SK-N-SH treated with all-trans-retinoic acid at 6 μM for 48 hours (cell line): ENCODE data around the gene PLB1.

Experiments used
- ATAC-seq: fragments of 200-7000 bp; cut with Tn5 transposase; 3 replicates; pipeline ENCODE4 v1.9.1; 2020; ENCODE audit warnings: mild to moderate bottlenecking, moderate library complexity
- ARNTL ChIP-seq: fragments of 450-650 bp; formaldehyde crosslinking; IDR thresholded peaks from 2 replicates; pipeline ENCODE4 v1.5.0; 2020; ENCODE audit warnings: low read depth, mild to moderate bottlenecking, moderate library complexity, borderline replicate concordance
- BACH2 ChIP-seq: fragments of 250-450 bp; sonication (Bioruptor Pico); IDR thresholded peaks from 2 replicates; pipeline ENCODE4 v1.9.0; 2021; ENCODE audit warnings: mild to moderate bottlenecking, borderline replicate concordance
- CSDC2 ChIP-seq: fragments of 250-450 bp; sonication (Bioruptor Pico); IDR thresholded peaks from 2 replicates; pipeline ENCODE4 v1.5.0; 2020; ENCODE audit warnings: mild to moderate bottlenecking, moderate library complexity
- ESRRG ChIP-seq: fragments of 250-450 bp; sonication (Bioruptor Pico); IDR thresholded peaks from 2 replicates; pipeline ENCODE4 v1.6.1; 2021; ENCODE audit warnings: mild to moderate bottlenecking
- GLIS3 ChIP-seq: fragments of 250-450 bp; sonication (Bioruptor Pico); IDR thresholded peaks from 2 replicates; pipeline ENCODE4 v1.5.0; 2020; ENCODE audit warnings: mild to moderate bottlenecking, moderate library complexity
- ISL1 ChIP-seq: fragments of 250-450 bp; sonication (Bioruptor Pico); IDR thresholded peaks from 2 replicates; pipeline ENCODE4 v2.1.2; 2022; ENCODE audit warnings: mild to moderate bottlenecking, moderate library complexity
- OSR1 ChIP-seq: fragments of 250-450 bp; sonication (Bioruptor Pico); IDR thresholded peaks from 2 replicates; pipeline ENCODE4 v1.8.0; 2022; ENCODE audit warnings: moderate library complexity, mild to moderate bottlenecking, inconsistent platforms
- PPARA ChIP-seq: fragments of 250-450 bp; sonication (Bioruptor Pico); IDR thresholded peaks from 2 replicates; pipeline ENCODE4 v1.5.0; 2020; ENCODE audit warnings: mild to moderate bottlenecking, borderline replicate concordance
- RARB ChIP-seq: fragments of 250-450 bp; sonication (Bioruptor Pico); IDR thresholded peaks from 2 replicates; pipeline ENCODE4 v1.8.0; 2021; ENCODE audit warnings: mild to moderate bottlenecking, moderate library complexity
- SNAI2 ChIP-seq: fragments of 250-450 bp; sonication (Bioruptor Pico); IDR thresholded peaks from 2 replicates; pipeline ENCODE4 v1.5.0; 2020; ENCODE audit warnings: mild to moderate bottlenecking, moderate library complexity
- TCF4 ChIP-seq: fragments of 250-450 bp; sonication (Bioruptor Pico); IDR thresholded peaks from 2 replicates; pipeline ENCODE4 v1.8.0; 2021; ENCODE audit warnings: mild to moderate bottlenecking, moderate library complexity, borderline replicate concordance
- TOX ChIP-seq: fragments of 250-450 bp; sonication (Bioruptor Pico); IDR thresholded peaks from 2 replicates; pipeline ENCODE4 v1.8.0; 2021; ENCODE audit warnings: mild to moderate bottlenecking, moderate library complexity, borderline replicate concordance
- TSHZ2 ChIP-seq: fragments of 250-450 bp; sonication (Bioruptor Pico); IDR thresholded peaks from 2 replicates; pipeline ENCODE4 v1.5.0; 2020; ENCODE audit warnings: mild to moderate bottlenecking, moderate library complexity
- ZC3H10 ChIP-seq: fragments of 250-450 bp; sonication (Bioruptor Pico); IDR thresholded peaks from 2 replicates; pipeline ENCODE4 v1.5.1; 2021; ENCODE audit warnings: mild to moderate bottlenecking, moderate library complexity
- ZFP3 ChIP-seq: fragments of 250-450 bp; sonication (Bioruptor Pico); IDR thresholded peaks from 2 replicates; pipeline ENCODE4 v1.5.0; 2020; ENCODE audit warnings: mild to moderate bottlenecking, moderate library complexity
- ZFP30 ChIP-seq: fragments of 450-650 bp; formaldehyde crosslinking; IDR thresholded peaks from 2 replicates; pipeline ENCODE4 v1.5.0; 2022; ENCODE audit warnings: mild to moderate bottlenecking, moderate library complexity
- ZNF565 ChIP-seq: fragments of 450-650 bp; formaldehyde crosslinking; conservative IDR thresholded peaks from 2 replicates; pipeline ENCODE4 v1.5.0; 2020; ENCODE audit warnings: low read depth, mild to moderate bottlenecking, moderate library complexity
- ZNF70 ChIP-seq: fragments of 450-650 bp; formaldehyde crosslinking; IDR thresholded peaks from 2 replicates; pipeline ENCODE4 v1.5.0; 2020; ENCODE audit warnings: mild to moderate bottlenecking, moderate library complexity
- ZNF8 ChIP-seq: fragments of 450-650 bp; formaldehyde crosslinking; IDR thresholded peaks from 2 replicates; pipeline ENCODE4 v1.5.0; 2020; ENCODE audit warnings: mild to moderate bottlenecking, moderate library complexity
- TF ChIP-seq, protein P1 (sequence below): fragments of 250-450 bp; sonication (Bioruptor Pico); IDR thresholded peaks from 2 replicates; pipeline ENCODE4 v1.5.1; 2020; ENCODE audit warnings: low read depth, mild to moderate bottlenecking, moderate library complexity
- TF ChIP-seq, protein P2 (sequence below): fragments of 250-450 bp; sonication (Bioruptor Pico); IDR thresholded peaks from 2 replicates; pipeline ENCODE4 v1.5.1; 2021; ENCODE audit warnings: mild to moderate bottlenecking, moderate library complexity
- TF ChIP-seq, protein P3 (sequence below): fragments of 250-450 bp; sonication (Bioruptor Pico); IDR thresholded peaks from 2 replicates; pipeline ENCODE4 v1.8.0; 2020; ENCODE audit warnings: mild to moderate bottlenecking, moderate library complexity, borderline replicate concordance
- TF ChIP-seq, protein P4 (sequence below): fragments of 250-450 bp; sonication (Bioruptor Pico); IDR thresholded peaks from 2 replicates; pipeline ENCODE4 v1.8.0; 2021; ENCODE audit warnings: low read depth, mild to moderate bottlenecking, moderate library complexity, borderline replicate concordance

Gene PLB1

DNA sequence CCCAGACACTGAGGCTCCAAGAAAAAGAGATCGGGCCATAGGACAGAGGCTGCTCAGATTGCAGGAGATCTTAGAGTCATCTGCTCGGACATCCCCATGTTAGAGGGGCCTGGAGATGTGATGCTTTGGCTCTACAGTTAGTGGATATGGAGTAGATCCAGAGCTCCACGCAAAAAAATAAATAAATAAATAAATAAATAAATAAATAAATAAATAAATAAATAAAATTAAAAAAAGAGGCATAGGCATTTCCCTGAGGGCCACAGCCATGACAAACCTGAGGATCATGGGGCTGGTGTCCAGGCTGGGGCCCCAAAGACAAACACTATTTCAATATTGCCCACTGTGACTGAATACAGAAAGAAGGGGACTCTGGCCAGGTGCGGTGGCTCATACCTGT, 85.5 kb downstream of the PLB1 start:
- no peak for ATAC-seq

GRCh38 chr2:28582152-28582551, 86.3 kb downstream of the PLB1 start:
- TF ChIP-seq ZNF8 (no peak), ZNF565 (CRISPR knock-in tag) (no peak), SNAI2 (CRISPR knock-in tag) (no peak), TCF4 (CRISPR knock-in tag) (no peak), ZC3H10 (CRISPR knock-in tag) (no peak), ZNF70 (no peak), TSHZ2 (CRISPR knock-in tag) (no peak), OSR1 (no peak), ZFP30 (no peak), CSDC2 (CRISPR knock-in tag) (no peak), ESRRG (CRISPR knock-in tag) (no peak), GLIS3 (CRISPR knock-in tag) (no peak), TOX (CRISPR knock-in tag) (no peak), RARB (CRISPR knock-in tag) (no peak), ISL1 (CRISPR knock-in tag) (no peak), PPARA (CRISPR knock-in tag) (no peak)
- TF ChIP-seq, protein P1, sequence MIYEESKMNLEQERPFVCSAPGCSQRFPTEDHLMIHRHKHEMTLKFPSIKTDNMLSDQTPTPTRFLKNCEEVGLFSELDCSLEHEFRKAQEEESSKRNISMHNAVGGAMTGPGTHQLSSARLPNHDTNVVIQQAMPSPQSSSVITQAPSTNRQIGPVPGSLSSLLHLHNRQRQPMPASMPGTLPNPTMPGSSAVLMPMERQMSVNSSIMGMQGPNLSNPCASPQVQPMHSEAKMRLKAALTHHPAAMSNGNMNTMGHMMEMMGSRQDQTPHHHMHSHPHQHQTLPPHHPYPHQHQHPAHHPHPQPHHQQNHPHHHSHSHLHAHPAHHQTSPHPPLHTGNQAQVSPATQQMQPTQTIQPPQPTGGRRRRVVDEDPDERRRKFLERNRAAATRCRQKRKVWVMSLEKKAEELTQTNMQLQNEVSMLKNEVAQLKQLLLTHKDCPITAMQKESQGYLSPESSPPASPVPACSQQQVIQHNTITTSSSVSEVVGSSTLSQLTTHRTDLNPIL (CRISPR knock-in tag): no peak
- TF ChIP-seq, protein P2, sequence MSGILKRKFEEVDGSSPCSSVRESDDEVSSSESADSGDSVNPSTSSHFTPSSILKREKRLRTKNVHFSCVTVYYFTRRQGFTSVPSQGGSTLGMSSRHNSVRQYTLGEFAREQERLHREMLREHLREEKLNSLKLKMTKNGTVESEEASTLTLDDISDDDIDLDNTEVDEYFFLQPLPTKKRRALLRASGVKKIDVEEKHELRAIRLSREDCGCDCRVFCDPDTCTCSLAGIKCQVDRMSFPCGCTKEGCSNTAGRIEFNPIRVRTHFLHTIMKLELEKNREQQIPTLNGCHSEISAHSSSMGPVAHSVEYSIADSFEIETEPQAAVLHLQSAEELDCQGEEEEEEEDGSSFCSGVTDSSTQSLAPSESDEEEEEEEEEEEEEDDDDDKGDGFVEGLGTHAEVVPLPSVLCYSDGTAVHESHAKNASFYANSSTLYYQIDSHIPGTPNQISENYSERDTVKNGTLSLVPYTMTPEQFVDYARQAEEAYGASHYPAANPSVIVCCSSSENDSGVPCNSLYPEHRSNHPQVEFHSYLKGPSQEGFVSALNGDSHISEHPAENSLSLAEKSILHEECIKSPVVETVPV: no peak
- TF ChIP-seq, protein P3, sequence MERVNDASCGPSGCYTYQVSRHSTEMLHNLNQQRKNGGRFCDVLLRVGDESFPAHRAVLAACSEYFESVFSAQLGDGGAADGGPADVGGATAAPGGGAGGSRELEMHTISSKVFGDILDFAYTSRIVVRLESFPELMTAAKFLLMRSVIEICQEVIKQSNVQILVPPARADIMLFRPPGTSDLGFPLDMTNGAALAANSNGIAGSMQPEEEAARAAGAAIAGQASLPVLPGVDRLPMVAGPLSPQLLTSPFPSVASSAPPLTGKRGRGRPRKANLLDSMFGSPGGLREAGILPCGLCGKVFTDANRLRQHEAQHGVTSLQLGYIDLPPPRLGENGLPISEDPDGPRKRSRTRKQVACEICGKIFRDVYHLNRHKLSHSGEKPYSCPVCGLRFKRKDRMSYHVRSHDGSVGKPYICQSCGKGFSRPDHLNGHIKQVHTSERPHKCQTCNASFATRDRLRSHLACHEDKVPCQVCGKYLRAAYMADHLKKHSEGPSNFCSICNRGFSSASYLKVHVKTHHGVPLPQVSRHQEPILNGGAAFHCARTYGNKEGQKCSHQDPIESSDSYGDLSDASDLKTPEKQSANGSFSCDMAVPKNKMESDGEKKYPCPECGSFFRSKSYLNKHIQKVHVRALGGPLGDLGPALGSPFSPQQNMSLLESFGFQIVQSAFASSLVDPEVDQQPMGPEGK (CRISPR knock-in tag): no peak
- ATAC-seq: no peak

More for the DNA sequence above, 85.5 kb downstream of the PLB1 start:
- TF ChIP-seq BACH2 (no peak), ZNF565 (CRISPR knock-in tag) (no peak), ARNTL (CRISPR knock-in tag) (no peak), ZFP3 (CRISPR knock-in tag) (no peak), ISL1 (CRISPR knock-in tag) (no peak)
- TF ChIP-seq, protein P2: no peak
- TF ChIP-seq, protein P4, sequence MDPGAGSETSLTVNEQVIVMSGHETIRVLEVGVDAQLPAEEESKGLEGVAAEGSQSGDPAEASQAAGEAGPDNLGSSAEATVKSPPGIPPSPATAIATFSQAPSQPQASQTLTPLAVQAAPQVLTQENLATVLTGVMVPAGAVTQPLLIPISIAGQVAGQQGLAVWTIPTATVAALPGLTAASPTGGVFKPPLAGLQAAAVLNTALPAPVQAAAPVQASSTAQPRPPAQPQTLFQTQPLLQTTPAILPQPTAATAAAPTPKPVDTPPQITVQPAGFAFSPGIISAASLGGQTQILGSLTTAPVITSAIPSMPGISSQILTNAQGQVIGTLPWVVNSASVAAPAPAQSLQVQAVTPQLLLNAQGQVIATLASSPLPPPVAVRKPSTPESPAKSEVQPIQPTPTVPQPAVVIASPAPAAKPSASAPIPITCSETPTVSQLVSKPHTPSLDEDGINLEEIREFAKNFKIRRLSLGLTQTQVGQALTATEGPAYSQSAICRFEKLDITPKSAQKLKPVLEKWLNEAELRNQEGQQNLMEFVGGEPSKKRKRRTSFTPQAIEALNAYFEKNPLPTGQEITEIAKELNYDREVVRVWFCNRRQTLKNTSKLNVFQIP (CRISPR knock-in tag): no peak
